NCI-H226 (cell line): ENCODE data around the gene CCDC148.

Experiments
- DNase-seq: peaks from one replicate; pipeline ENCODE4 v3.0.0-alpha.2; 2015

Gene CCDC148

GRCh38 chr2:158456309-158457066 lies at the start of gene CCDC148, which contains the start of gene PKP4:
CCDC148 (minus strand) TSS chr2:158456753; CDS start chr2:158456439, 314 bp downstream.
PKP4 (plus strand) TSS chr2:158456952; CDS start chr2:158533185, 76,233 bp downstream.
- DNase-seq, result peak; percentile 94

GRCh38 chr2:158505448-158505934 lies 48.9 kb upstream of the CCDC148 start:
- DNase-seq, result no peak

GRCh38 chr2:158504088-158504487 lies 47.5 kb upstream of the CCDC148 start:
- no peak for DNase-seq

- DNase-seq, result peak; percentile 81
Observed at GRCh38 chr2:158502974-158503373, 46.4 kb upstream of the CCDC148 start.

GRCh38 chr2:158501301-158501700 lies 44.7 kb upstream of the CCDC148 start:
- DNase-seq, result peak; percentile 43

GRCh38 chr2:158500333-158500732 lies 43.8 kb upstream of the CCDC148 start:
- no peak for DNase-seq

- DNase-seq, result no peak
Observed at GRCh38 chr2:158499383-158499782, 42.8 kb upstream of the CCDC148 start.

GRCh38 chr2:158498749-158499136 lies 42.2 kb upstream of the CCDC148 start:
- no peak for DNase-seq

GRCh38 chr2:158498043-158498748 lies 41.6 kb upstream of the CCDC148 start:
- peak; percentile 29 for DNase-seq

- peak; percentile 67 for DNase-seq
Observed at GRCh38 chr2:158497486-158497885, 40.9 kb upstream of the CCDC148 start.

GRCh38 chr2:158496986-158497385 lies 40.4 kb upstream of the CCDC148 start:
- DNase-seq, result no peak

- no peak for DNase-seq
Observed at GRCh38 chr2:158495175-158495574, 38.6 kb upstream of the CCDC148 start.

GRCh38 chr2:158493458-158493857 lies 36.9 kb upstream of the CCDC148 start:
- DNase-seq, result no peak

GRCh38 chr2:158491072-158491471 lies 34.5 kb upstream of the CCDC148 start:
- no peak for DNase-seq

- no peak for DNase-seq
Observed at GRCh38 chr2:158489366-158490112, 33.0 kb upstream of the CCDC148 start.

- DNase-seq, result no peak
Observed at GRCh38 chr2:158488442-158489216, 32.1 kb upstream of the CCDC148 start.

GRCh38 chr2:158487419-158487818 lies 30.9 kb upstream of the CCDC148 start:
- peak; percentile 24 for DNase-seq

- no peak for DNase-seq
Observed at GRCh38 chr2:158486970-158487325, 30.4 kb upstream of the CCDC148 start.

- no peak for DNase-seq
Observed at GRCh38 chr2:158486150-158486969, 29.8 kb upstream of the CCDC148 start.

- no peak for DNase-seq
Observed at GRCh38 chr2:158484892-158485556, 28.5 kb upstream of the CCDC148 start.

- peak; percentile 69 for DNase-seq
Observed at GRCh38 chr2:158482594-158482993, 26.0 kb upstream of the CCDC148 start.
